Islet precursor cell (in vitro differentiated cells): Measurements from ENCODE around the gene KCNK4.
A peak's percentile ranks its signal among the peaks of the same experiment; 100 is the strongest.
"Not testable (repeated sequence)": the region's sequence is repeated elsewhere in the genome, so short reads cannot be mapped to it uniquely, and the experiment has no call there.

Experiments used
- DNase-seq: peaks from one replicate; pipeline ENCODE4 v3.0.0-alpha.2; 2018

Gene KCNK4

GRCh38 chr11:64313491-64314145 is 22.5 kb downstream of the KCNK4 start:
- DNase-seq = peak; percentile 53

- no peak for DNase-seq
Observed at GRCh38 chr11:64314146-64314804, 23.2 kb downstream of the KCNK4 start.

- DNase-seq = no peak
Observed at GRCh38 chr11:64314805-64315561, 23.9 kb downstream of the KCNK4 start.

- DNase-seq = not testable (repeated sequence)
Observed at GRCh38 chr11:64315667-64316526, 24.8 kb downstream of the KCNK4 start.

GRCh38 chr11:64316672-64317324 is 25.7 kb downstream of the KCNK4 start:
- peak; percentile 69 for DNase-seq

GRCh38 chr11:64317325-64317960 is 26.3 kb downstream of the KCNK4 start, which contains the start of gene TRMT112:
Gene TRMT112 (minus strand): TSS chr11:64317559. CDS start chr11:64317526, 33 bp downstream.
- DNase-seq = peak; percentile 99

- DNase-seq = peak; percentile 97
Observed at GRCh38 chr11:64317961-64318765, 27.1 kb downstream of the KCNK4 start, which contains the start of gene PRDX5. Gene PRDX5 (plus strand): TSS chr11:64318121. CDS start chr11:64318216, 95 bp downstream.

- no peak for DNase-seq
Observed at GRCh38 chr11:64318766-64319761, 28.0 kb downstream of the KCNK4 start.

GRCh38 chr11:64320556-64320955 is 29.5 kb downstream of the KCNK4 start:
- no peak for DNase-seq

GRCh38 chr11:64321026-64321425 is 29.9 kb downstream of the KCNK4 start:
- peak; percentile 34 for DNase-seq

- DNase-seq = peak; percentile 48
Observed at GRCh38 chr11:64321533-64321932, 30.4 kb downstream of the KCNK4 start.

- no peak for DNase-seq
Observed at GRCh38 chr11:64322925-64323260, 31.8 kb downstream of the KCNK4 start.

- no peak for DNase-seq
Observed at GRCh38 chr11:64323373-64323772, 32.3 kb downstream of the KCNK4 start.

GRCh38 chr11:64323984-64324383 is 32.9 kb downstream of the KCNK4 start:
- peak; percentile 57 for DNase-seq

GRCh38 chr11:64324692-64325469 is 33.8 kb downstream of the KCNK4 start:
- DNase-seq = peak; percentile 66

- DNase-seq = no peak
Observed at GRCh38 chr11:64327375-64327774, 36.3 kb downstream of the KCNK4 start.

- no peak for DNase-seq
Observed at GRCh38 chr11:64327993-64328392, 36.9 kb downstream of the KCNK4 start.

GRCh38 chr11:64330888-64331287 is 39.8 kb downstream of the KCNK4 start:
- no peak for DNase-seq
